Chondrocyte (in vitro differentiated cells): Measurements from ENCODE around the gene SETBP1. TPM values are rescaled to one million over a fixed set of nuclear protein-coding genes. Genes with fewer than 3 reads are reported as not detected.

Experiments
- DNase-seq: peaks from one replicate; pipeline ENCODE4 v3.0.0; 2021; ENCODE audit warnings: mixed read lengths, low spot score
- H3K27ac Mint-ChIP-seq: one replicate; pipeline ENCODE4 v1.8.0; 2021; ENCODE audit warnings: mild to moderate bottlenecking, moderate library complexity, mixed read lengths; ENCODE audit not compliant: unreplicated experiment
- H3K27me3 Mint-ChIP-seq: 2 replicates; pipeline ENCODE4 v1.8.0; 2021; ENCODE audit warnings: low read depth, mixed read lengths
- H3K36me3 Mint-ChIP-seq: 2 replicates; pipeline ENCODE4 v1.8.0; 2021; ENCODE audit warnings: low read depth, mixed read lengths
- H3K4me1 Mint-ChIP-seq: 2 replicates; pipeline ENCODE4 v1.8.0; 2021; ENCODE audit warnings: low read depth, mild to moderate bottlenecking, mixed read lengths
- H3K4me3 Mint-ChIP-seq: one replicate; pipeline ENCODE4 v1.8.0; 2021; ENCODE audit warnings: mild to moderate bottlenecking, moderate library complexity, mixed read lengths; ENCODE audit not compliant: unreplicated experiment
- H3K9me3 Mint-ChIP-seq: 2 replicates; pipeline ENCODE4 v1.8.0; 2021; ENCODE audit warnings: low read depth, mixed read lengths
- total RNA-seq: library from RNA; stranded (reverse); gene quantifications from 3 replicates; pipeline ENCODE4 v1.2.1, GENCODE V29; 2021
- TF ChIP-seq, protein P1 (sequence below): fragments of 200-600 bp; sonication (generic); IDR thresholded peaks from 2 replicates; pipeline ENCODE4 v1.5.0; 2021; ENCODE audit warnings: antibody characterized with exemption, mild to moderate bottlenecking, moderate library complexity

SETBP1 gene
- total RNA-seq, 1 donor from 2014 or later, result 29.3 TPM

DNA sequence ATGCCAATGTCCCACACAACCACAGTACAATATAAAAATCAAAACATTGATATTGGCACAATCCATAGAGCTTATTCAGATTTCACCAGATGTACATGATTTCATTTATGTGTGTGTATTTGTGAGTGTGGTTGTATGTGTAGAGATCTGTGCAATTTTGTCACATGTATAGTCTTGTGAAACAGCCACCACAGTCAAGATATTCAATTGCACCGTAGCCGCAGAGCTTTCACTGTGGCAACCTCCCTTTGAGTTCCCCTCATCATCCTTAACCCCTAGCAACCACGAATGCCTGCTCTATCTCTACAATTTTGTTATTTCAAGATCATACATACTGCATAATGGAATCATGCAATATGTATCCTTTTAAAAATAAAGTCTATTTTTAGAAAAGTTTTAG is 391.3 kb downstream of the SETBP1 start:
- Mint-ChIP-seq H3K36me3 (peaks cover 4% of the 10 kb centered on the region), H3K4me3 (no peak overlapping the region), H3K4me1 (peaks cover 13% of the 10 kb centered on the region), H3K27me3 (no peaks in the 10 kb centered on the region), H3K27ac (no peak overlapping the region), H3K9me3 (no peaks in the 10 kb centered on the region)
- no peak for DNase-seq
- TF ChIP-seq, protein P1, sequence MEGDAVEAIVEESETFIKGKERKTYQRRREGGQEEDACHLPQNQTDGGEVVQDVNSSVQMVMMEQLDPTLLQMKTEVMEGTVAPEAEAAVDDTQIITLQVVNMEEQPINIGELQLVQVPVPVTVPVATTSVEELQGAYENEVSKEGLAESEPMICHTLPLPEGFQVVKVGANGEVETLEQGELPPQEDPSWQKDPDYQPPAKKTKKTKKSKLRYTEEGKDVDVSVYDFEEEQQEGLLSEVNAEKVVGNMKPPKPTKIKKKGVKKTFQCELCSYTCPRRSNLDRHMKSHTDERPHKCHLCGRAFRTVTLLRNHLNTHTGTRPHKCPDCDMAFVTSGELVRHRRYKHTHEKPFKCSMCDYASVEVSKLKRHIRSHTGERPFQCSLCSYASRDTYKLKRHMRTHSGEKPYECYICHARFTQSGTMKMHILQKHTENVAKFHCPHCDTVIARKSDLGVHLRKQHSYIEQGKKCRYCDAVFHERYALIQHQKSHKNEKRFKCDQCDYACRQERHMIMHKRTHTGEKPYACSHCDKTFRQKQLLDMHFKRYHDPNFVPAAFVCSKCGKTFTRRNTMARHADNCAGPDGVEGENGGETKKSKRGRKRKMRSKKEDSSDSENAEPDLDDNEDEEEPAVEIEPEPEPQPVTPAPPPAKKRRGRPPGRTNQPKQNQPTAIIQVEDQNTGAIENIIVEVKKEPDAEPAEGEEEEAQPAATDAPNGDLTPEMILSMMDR, result no peak

DNA sequence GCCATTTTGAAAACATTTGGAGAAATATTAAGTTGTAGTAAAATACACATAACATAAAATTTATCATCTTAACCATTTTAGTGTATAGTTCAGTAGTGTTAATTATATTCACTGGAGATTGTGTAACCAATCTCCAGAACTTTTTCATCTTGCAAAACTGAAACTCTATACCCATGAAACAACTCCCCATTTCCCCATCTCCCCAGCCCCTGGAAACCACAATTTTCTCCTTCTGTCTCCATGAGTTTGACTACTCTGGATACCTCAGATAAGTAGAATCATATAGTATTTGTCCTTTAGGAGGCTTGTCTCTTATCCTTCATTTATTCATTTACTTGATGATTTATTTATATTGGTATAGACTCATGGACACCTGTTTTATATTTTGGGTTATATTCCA is 392.9 kb downstream of the SETBP1 start:
- no peak for DNase-seq
- H3K9me3 Mint-ChIP-seq, result no peaks in the 10 kb centered on the region
- no peak overlapping the region for H3K27ac Mint-ChIP-seq
- H3K36me3 Mint-ChIP-seq, result peaks cover under 1% of the 10 kb centered on the region
- TF ChIP-seq, protein P1, result no peak
- no peak overlapping the region for H3K4me3 Mint-ChIP-seq
- no peaks in the 10 kb centered on the region for H3K27me3 Mint-ChIP-seq
- H3K4me1 Mint-ChIP-seq, result peaks cover 13% of the 10 kb centered on the region

- DNase-seq, result no peak
- Mint-ChIP-seq H3K36me3 (peaks cover 2% of the 10 kb centered on the region), H3K27me3 (peaks cover 3% of the 10 kb centered on the region), H3K27ac (no peak overlapping the region), H3K9me3 (peaks cover 4% of the 10 kb centered on the region), H3K4me1 (no peaks in the 10 kb centered on the region), H3K4me3 (no peak overlapping the region)
- TF ChIP-seq, protein P1, result no peak
Observed at GRCh38 chr18:45081566-45082181, 401.0 kb downstream of the SETBP1 start.

DNA sequence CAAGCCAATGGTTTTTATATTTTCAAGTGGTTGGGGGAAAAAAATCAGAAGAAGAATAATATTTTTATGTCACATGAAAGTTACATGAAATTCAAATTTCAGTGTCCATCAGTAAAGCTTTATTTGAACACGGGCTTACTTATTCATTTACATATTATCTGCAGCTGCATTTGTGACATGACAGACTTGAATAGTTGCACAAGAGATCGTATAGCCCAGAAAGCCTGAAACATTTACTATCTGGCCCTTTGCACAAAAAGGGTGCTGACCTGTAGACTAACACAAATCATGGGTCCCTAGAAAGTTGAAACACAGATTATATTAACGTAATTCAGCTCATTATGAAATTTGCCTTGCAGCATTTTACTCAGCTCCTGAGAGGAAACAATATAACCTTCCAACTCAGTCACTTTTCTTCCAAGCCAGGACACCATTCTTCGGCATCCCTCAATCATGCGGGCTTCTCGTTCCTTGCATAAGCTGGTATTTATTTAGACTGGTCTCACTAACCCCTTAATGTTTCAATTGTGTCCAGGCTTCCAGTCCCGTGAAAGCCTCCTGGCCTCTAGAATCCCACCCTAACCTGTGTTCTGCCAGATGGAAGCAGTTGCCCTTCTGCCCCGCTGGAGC is 402.7 kb downstream of the SETBP1 start:
- Mint-ChIP-seq H3K4me1 (no peaks in the 10 kb centered on the region), H3K4me3 (no peak overlapping the region), H3K36me3 (peaks cover 2% of the 10 kb centered on the region), H3K27ac (no peak overlapping the region), H3K27me3 (peaks cover 3% of the 10 kb centered on the region), H3K9me3 (peaks cover 4% of the 10 kb centered on the region)
- TF ChIP-seq, protein P1, result no peak
- DNase-seq, result no peak

GRCh38 chr18:45084206-45084605 is 403.5 kb downstream of the SETBP1 start:
- Mint-ChIP-seq H3K27me3 (peaks cover 3% of the 10 kb centered on the region), H3K27ac (no peak overlapping the region), H3K36me3 (peaks cover 2% of the 10 kb centered on the region), H3K4me3 (no peak overlapping the region), H3K4me1 (no peaks in the 10 kb centered on the region), H3K9me3 (peaks cover 4% of the 10 kb centered on the region)
- TF ChIP-seq, protein P1, result no peak
- DNase-seq, result no peak
